Adrenal gland (tissue), 12 donors: ENCODE results near the gene CBY2. TPM values are rescaled to one million over a fixed set of nuclear protein-coding genes. Genes with fewer than 3 reads are reported as not detected.

ENCODE experiments used
- DNase-seq, 7 donors: peaks; one replicate each; pipeline ENCODE4 v3.0.0-alpha.2; 2019 to 2020
- H3K27ac ChIP-seq, 5 donors: fragments of 200-600 bp; sonication (generic) in 4 of 5; 1 replicate in 3 of 5; 2 replicates in 2 of 5; pipeline versions ENCODE4 v1.5.1 to v1.8.0; 2016 to 2020; ENCODE audit warnings: mild to moderate bottlenecking in 1 of 5
- H3K27me3 ChIP-seq: fragments of 200-600 bp; 2 replicates; pipeline ENCODE4 v1.8.0; 2021
- H3K36me3 ChIP-seq, 2 donors: fragments of 200-600 bp; replicated peaks in 1 of 2; 1 replicate in 1 of 2; 2 replicates in 1 of 2; pipeline versions ENCODE4 v1.5.1 to v1.8.0; 2018 to 2022
- H3K4me1 ChIP-seq, 2 donors: fragments of 200-600 bp; replicated peaks in 1 of 2; 1 replicate in 1 of 2; 2 replicates in 1 of 2; pipeline versions ENCODE4 v1.5.1 to v1.8.0; 2018 to 2021
- H3K4me3 ChIP-seq, 4 donors: fragments of 200-600 bp; sonication (generic) in 3 of 4; one replicate each; pipeline ENCODE4 v1.5.1; 2016 to 2018
- H3K9me3 ChIP-seq, 3 donors: fragments of 200-600 bp; sonication (generic) in 1 of 3; replicated peaks in 1 of 3; 1 replicate in 2 of 3; 2 replicates in 1 of 3; pipeline versions ENCODE4 v1.5.1 to v1.8.0; 2016 to 2021
- POLR2A ChIP-seq, 2 donors: fragments of 450-650 bp; IDR thresholded peaks; one replicate each; pipeline ENCODE4 v1.6.1; 2017; ENCODE audit warnings: antibody characterized with exemption in 2 of 2, mild to moderate bottlenecking in 2 of 2, moderate library complexity in 1 of 2
- WGBS, 4 donors: extraction: QIAGEN DNeasy Blood & Tissue Kit in 2 of 4; methylation state at CpG; one replicate each; pipeline versions ENCODE4 v1.1.5 to v1.1.7; 2013 to 2017; 5-methylcytosine and 5-hydroxymethylcytosine counted together
- intact Hi-C, 2 donors: fragments of 100-400 bp; cut with DNase I; formaldehyde crosslinking; loops; one replicate each; pipeline versions ENCODE4 v1.14.1 to v1.15.0; 2022 to 2023
- polyA plus RNA-seq, 3 donors: library from polyadenylated mRNA; stranded (reverse); fragments of 200-250 nt in 2 of 3; fragments of 350-450 nt in 1 of 3; fragmentation: Illumina TruSeq in 1 of 3; extraction: RNeasy Lipid Tissue Mini Kit (QIAGEN cat#74804) in 1 of 3; gene quantifications; one replicate each; pipeline ENCODE4 v1.2.3, GENCODE V29; 2013 to 2014
- total RNA-seq, 9 donors: library from RNA; depleted of rRNA in 4 of 9; stranded (reverse); fragments of >200 nt in 4 of 9; fragments of 120-200 nt in 1 of 9; fragmentation: NEBNext Ultra II Directional in 1 of 9; extraction: Animal tissue kit (Norgen Biotek cat#: 25700) in 1 of 9; gene quantifications; one replicate each; pipeline versions ENCODE4 v1.1.0 to v1.2.4, GENCODE V29; 2013 to 2023
- TF ChIP-seq, protein P1 (sequence below), 6 experiments: fragments of 450-650 bp in 4 of 6; fragments of 200-600 bp in 2 of 6; sonication (generic) in 1 of 6; IDR thresholded peaks; 1 replicate in 5 of 6; 2 replicates in 1 of 6; pipeline versions ENCODE4 v1.5.1 to v1.8.0; 2016 to 2021; ENCODE audit warnings: antibody characterized with exemption in 6 of 6, mild to moderate bottlenecking in 2 of 6, moderate library complexity in 1 of 6
- donor health status: healthy with polysubstance abuse.
- donor health status: Bipolar disorder and iron deficiency.
- donor health status: DM: yes; HTN: yes; CAD: no.
- donor health status: DM: no; HTN: no; CAD: no.
- donor health status: DM: no; HTN: no; CAD: no.
- donor health status: DM: yes; HTN: yes; CAD: no.

CBY2 gene
- total and polyA plus RNA-seq, 12 donors = not detected

DNA sequence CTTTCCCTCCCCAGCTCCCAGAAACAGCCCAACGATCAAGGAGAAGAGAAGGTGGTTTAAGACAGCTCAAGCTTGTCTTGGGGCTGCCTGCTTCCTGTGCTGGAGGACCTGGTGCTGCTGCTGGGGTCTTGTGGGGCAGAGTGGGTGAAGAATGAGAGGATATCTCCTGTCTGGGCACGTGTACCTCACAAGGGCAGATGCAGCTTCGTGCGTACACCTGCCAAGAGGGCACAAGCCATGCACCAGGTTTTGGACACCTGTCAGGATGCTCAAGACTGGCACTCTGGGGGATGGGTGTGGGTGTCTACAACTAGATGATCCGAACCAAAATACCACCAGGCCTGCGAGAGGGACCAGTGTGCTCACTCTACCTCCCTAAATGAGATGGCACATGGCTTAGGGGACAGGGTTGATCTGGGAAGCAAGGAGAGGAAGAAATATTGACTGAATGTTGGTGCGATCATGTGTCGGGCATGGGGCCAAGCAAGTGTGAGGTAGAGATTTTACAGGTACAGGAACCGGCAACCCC, 2.2 kb downstream of the CBY2 start:
- WGBS, 4 donors = 65 to 83% (median 75%) methylated on average over 9 of the region's 9 CpGs
- no peak for DNase-seq

DNA sequence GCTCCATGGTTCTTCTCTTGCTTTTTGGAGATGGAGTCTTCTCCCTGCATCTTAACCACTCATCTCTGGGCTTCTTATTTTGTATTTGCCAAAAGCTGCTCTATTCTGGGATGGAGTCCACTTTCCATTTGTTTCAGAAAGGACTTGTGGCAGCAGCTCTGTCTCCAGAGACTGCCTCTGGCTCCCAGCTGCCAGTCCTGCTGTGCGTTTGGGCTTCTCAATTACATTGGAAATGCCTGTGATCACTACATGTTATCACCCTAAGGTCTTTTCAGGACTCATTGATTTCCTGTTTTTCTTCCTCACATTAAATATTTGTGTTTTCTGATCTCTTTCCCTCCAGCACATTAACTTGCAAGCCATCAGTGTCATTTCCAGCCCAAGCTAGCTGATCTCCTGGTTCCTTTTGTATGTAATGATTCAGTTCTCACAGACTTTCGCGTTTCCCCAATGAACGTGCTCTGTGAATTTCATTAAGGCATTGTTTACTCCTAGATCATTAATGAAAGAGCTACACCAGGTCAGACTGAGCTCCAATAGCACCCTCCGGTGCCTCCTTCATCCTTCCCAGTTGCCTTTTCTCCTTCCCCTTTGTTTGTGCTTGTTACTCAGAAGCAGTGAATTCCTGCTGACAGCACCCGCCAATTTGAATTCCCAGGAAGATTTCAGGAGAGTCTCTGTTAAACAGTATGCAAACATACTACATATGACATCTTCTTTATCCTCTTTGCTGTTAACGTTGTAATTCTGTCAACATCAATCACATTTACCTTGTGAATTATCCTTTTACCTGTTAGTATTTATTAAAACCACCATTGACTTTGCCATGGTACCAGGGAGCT, 3.0 kb downstream of the CBY2 start:
- TF ChIP-seq, protein P1, sequence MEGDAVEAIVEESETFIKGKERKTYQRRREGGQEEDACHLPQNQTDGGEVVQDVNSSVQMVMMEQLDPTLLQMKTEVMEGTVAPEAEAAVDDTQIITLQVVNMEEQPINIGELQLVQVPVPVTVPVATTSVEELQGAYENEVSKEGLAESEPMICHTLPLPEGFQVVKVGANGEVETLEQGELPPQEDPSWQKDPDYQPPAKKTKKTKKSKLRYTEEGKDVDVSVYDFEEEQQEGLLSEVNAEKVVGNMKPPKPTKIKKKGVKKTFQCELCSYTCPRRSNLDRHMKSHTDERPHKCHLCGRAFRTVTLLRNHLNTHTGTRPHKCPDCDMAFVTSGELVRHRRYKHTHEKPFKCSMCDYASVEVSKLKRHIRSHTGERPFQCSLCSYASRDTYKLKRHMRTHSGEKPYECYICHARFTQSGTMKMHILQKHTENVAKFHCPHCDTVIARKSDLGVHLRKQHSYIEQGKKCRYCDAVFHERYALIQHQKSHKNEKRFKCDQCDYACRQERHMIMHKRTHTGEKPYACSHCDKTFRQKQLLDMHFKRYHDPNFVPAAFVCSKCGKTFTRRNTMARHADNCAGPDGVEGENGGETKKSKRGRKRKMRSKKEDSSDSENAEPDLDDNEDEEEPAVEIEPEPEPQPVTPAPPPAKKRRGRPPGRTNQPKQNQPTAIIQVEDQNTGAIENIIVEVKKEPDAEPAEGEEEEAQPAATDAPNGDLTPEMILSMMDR (IDR thresholded peaks at IDR 0.05) = no peak
- no peak for TF ChIP-seq POLR2A (IDR thresholded peaks at IDR 0.05)
- intact Hi-C loops = no loop called here
- Histone ChIP-seq H3K4me1 (no peaks in the 10 kb centered on the region), H3K36me3 (no peaks in the 10 kb centered on the region), H3K27ac (no peak overlapping the region), H3K4me3 (no peak overlapping the region), H3K27me3 (no peaks in the 10 kb centered on the region), H3K9me3 (no peaks in the 10 kb centered on the region)
- WGBS, 4 donors = 63 to 67% (median 65%) methylated on average over 7 of the region's 7 CpGs
- DNase-seq = no peak

More for the DNA sequence above, 2.2 kb downstream of the CBY2 start:
- TF ChIP-seq, protein P1 (IDR thresholded peaks at IDR 0.05) = no peak
- TF ChIP-seq POLR2A (IDR thresholded peaks at IDR 0.05) = no peak
- Histone ChIP-seq H3K36me3 (no peaks in the 10 kb centered on the region), H3K4me3 (no peak overlapping the region), H3K4me1 (no peaks in the 10 kb centered on the region), H3K27ac (no peak overlapping the region), H3K9me3 (no peaks in the 10 kb centered on the region), H3K27me3 (no peaks in the 10 kb centered on the region)
- intact Hi-C loops = no loop called here

DNA sequence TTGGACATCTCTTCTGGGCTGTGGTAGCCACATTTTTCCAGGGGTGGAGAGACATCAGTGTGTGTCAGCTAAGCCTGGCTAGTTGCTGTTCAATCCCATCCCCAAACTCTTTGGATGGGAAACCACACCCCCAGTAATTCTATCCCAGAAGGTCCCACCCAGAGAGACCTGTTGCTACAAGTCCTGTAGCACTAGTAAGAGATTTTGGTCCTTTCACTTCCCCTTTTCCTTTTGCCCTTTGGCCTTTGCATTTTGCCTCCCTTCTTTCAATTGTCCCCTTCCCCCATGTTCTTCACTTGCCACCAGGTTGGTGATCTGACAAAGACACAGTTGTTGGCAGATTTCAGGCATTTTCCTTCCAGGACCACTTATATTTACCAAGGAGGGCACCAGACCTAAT, 3.8 kb downstream of the CBY2 start:
- intact Hi-C loops = no loop called here
- Histone ChIP-seq H3K4me3 (no peak overlapping the region), H3K9me3 (no peaks in the 10 kb centered on the region), H3K4me1 (no peaks in the 10 kb centered on the region), H3K27ac (no peak overlapping the region), H3K27me3 (no peaks in the 10 kb centered on the region), H3K36me3 (no peaks in the 10 kb centered on the region)
- no peak for TF ChIP-seq POLR2A (IDR thresholded peaks at IDR 0.05)
- TF ChIP-seq, protein P1 (IDR thresholded peaks at IDR 0.05) = no peak
- no peak for DNase-seq

DNA sequence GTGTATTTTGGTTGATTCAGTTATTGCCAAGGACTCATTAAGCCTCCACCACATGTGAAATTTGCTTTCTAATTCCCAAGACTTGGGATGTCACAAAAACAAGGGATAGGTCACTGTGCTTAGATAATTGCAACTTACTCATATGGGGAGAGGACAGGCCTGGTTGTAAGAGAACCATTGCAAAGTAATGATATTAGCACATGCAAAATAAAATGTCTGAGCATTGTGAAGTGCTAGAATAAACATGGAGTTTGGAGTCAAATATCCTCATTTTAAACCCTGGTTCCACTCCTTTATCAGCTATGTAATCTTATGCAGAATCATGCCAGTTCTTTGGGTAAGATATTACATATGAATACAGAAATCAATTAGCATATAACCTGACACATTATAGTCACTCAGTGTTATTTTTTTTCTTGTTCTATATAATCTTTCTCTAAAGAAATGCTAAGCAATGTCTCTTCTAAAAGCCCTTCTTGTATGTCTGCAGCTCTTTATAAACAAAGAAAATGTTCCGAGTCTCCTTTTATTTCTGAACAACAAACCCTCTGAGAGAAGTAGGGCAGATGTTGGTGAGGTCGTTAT, 5.5 kb downstream of the CBY2 start:
- no peaks in the 10 kb centered on the region for H3K9me3 ChIP-seq
- intact Hi-C loops = no loop called here
- WGBS, 4 donors = 62 to 82% (median 70%) methylated on average over 2 of the region's 2 CpGs
- no peaks in the 10 kb centered on the region for H3K4me1 ChIP-seq
- no peak overlapping the region for H3K27ac ChIP-seq
- no peaks in the 10 kb centered on the region for H3K36me3 ChIP-seq
- no peaks in the 10 kb centered on the region for H3K27me3 ChIP-seq
- TF ChIP-seq, protein P1 (IDR thresholded peaks at IDR 0.05) = no peak
- no peak for TF ChIP-seq POLR2A (IDR thresholded peaks at IDR 0.05)
- DNase-seq = no peak
- H3K4me3 ChIP-seq = no peak overlapping the region
